NCI-H526 treated with DMSO at 0.1 percent for 48 hours (cell line): ENCODE data around the gene ZNF414.

Experiments
- DNase-seq: peaks from one replicate; lab custom pipeline; 2025; lab: John Stamatoyannopoulos, UW

ZNF414 gene

DNA sequence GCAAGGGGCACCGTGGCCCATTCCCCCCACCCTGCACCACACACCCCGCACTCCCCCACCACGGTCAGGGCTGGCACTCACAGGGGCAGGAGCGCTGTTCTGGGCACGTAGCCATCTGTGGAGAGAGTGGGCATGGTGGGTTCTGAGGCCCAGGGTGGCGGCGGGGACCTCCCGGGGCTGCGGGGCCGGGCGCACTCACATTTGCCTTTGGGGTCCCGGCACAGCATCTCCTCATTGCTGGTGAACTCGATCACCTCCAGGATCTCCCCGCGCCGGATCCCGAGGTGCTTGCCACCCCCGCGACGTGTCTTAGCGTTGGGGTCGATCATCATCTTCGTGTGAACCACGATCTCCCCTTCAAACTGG, 23.6 kb downstream of the ZNF414 start:
- DNase-seq: no peak

- no peak for DNase-seq
Measured at GRCh38 chr19:8489561-8490394, 24.2 kb downstream of the ZNF414 start.

- no peak for DNase-seq
Measured at GRCh38 chr19:8488365-8488764, 25.6 kb downstream of the ZNF414 start.

DNA sequence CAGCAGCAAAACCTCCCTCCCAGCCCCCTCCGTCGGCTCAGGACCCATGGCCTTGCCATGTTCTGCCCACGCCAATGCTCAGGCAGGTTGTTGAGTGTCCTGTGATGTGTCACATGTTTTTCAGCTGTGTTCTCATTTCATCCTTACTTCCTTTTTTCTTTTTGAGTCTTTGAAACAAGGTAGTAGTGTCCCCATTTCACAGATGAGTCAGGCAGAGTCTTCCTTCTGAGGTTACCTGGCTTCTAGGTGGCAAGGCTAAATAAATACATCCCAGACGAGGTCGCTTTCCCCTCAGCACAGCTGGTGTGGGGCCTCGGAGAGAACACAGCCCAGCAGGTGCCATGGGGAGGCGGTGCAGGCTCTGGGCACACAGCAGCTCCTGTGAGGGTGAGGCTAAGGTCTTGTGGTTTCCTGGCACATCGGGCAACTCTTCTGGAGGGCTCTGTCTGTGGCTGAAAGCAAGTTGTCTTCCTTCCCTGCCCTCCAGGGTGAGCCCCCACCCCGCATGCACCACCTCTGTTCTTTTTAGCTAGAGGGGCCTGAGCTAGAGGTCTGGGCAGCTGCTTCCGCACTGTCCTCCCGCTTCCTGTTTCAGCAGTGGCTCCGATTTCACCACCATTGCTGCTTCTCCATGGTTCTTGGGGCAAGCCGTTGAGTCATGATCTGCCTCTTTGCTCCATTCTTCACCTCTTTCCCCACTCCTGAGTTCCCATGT, 26.7 kb downstream of the ZNF414 start:
- no peak for DNase-seq

DNA sequence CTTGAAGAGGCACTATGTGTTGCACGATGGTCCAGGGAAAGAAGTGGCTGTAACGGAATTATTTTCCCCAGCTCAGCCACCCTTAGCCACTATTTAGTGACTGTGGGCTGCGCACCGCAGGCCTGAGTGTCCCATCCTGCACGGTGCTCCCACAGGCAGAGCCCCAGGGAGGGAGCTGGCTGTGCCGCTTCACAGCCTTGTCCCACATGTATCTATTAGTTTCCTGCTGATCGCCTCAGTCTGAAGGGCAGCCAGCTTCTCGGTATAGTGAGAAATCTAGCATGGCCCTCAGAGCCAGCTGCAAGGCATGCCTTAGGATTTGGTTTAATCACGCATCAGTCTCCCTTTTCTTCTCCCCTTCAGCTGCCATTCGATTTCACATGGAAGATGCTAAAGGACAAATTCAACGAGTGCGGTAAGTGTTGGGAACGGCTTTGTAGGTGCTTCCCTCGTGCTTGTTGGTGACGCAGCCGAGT, 27.3 kb downstream of the ZNF414 start:
- no peak for DNase-seq

DNA sequence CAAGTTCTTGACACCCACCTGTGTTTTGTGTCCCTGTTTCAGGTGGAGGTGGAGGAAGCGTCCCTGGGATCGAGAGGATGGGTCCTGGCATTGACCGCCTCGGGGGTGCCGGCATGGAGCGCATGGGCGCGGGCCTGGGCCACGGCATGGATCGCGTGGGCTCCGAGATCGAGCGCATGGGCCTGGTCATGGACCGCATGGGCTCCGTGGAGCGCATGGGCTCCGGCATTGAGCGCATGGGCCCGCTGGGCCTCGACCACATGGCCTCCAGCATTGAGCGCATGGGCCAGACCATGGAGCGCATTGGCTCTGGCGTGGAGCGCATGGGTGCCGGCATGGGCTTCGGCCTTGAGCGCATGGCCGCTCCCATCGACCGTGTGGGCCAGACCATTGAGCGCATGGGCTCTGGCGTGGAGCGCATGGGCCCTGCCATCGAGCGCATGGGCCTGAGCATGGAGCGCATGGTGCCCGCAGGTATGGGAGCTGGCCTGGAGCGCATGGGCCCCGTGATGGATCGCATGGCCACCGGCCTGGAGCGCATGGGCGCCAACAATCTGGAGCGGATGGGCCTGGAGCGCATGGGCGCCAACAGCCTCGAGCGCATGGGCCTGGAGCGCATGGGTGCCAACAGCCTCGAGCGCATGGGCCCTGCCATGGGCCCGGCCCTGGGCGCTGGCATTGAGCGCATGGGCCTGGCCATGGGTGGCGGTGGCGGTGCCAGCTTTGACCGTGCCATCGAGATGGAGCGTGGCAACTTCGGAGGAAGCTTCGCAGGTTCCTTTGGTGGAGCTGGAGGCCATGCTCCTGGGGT, 28.2 kb downstream of the ZNF414 start:
- no peak for DNase-seq

DNA sequence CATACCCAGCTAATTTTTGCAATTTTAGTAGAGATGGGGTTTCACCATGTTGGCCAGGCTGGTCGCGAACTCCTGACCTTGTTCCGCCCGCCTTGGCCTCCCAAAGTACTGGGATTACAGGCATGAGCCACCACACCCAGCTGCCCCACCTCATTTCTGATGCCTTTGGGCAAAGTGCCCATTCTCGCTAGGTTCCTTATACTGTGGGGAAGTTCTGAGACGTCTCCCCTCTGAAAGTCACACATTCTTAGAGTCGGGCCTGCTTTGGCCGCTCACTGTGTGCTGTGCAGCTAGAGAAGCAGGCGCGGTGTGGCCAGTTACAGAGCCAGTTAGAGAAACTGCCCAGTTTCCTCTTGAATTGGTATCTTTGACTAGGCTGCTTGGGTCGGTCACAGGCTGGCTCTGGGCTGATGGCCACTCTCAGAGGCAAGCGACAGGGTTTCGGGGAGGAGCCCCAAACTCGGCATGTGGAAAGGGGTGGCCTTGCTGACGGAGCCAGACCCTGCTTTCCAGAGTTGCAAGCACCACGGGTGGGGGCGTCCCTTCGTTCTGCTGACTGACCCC, 29.6 kb downstream of the ZNF414 start:
- no peak for DNase-seq

GRCh38 chr19:8483165-8483564, 30.8 kb downstream of the ZNF414 start:
- DNase-seq: no peak

DNA sequence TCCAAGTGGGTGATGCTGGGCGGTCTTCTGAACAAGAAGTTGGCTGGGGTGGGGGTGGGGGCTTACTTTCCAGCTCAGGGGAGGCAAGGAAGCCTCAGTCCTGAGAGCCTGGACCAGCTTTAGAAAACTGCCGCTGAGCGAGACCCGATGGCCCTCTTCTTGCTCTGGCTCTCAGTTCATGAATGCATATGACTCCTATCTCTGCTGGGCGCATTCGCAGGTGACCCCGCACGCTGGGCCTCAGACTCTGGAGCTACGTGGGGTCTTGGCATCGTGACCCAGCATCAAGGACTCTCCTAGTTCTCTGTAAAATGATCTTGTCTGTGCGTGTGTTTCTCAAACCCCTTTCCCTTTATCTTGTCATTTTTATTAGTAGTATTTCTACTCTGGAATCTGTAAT, 31.3 kb downstream of the ZNF414 start:
- DNase-seq: no peak

DNA sequence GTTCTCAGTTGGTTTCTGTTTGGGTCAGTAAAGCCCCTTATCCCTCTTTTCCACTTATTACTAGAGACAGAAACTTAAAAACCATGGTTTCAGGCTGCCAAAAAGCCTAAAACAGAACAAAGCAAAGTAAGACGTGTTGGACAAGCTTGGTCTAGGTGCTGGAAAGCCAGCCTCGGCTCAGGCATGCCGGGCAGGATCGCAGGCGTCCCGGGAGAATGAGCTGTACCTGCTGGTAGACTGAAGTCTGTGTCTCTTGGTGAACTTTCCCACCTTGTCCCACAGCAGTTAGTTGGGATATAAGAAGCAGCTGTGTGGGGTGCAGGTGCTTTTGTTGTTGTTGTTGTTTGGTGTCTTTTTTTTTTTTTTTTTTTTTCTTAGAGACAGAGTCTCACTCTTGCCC, 32.4 kb downstream of the ZNF414 start:
- no peak for DNase-seq

DNA sequence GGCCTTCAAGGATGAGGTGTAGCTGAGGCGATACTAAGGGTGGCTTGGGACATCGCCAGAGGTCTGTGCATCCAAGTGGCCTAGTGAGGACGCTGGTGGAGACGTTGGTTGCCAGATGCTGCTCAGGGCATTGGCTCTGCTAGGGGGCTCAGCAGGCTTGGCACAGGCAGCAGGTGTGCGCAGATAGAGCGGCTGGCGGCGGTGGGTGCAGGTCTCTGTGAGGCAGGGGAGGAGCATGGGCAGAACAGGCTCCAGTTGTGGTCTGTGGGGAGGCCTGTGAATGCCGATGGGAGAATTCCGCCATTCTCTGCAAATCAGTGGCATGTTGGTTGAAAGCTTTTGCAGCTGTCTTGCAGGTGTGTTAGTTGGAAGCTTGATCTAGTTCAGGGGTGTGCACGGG, 32.8 kb downstream of the ZNF414 start:
- DNase-seq: no peak

DNA sequence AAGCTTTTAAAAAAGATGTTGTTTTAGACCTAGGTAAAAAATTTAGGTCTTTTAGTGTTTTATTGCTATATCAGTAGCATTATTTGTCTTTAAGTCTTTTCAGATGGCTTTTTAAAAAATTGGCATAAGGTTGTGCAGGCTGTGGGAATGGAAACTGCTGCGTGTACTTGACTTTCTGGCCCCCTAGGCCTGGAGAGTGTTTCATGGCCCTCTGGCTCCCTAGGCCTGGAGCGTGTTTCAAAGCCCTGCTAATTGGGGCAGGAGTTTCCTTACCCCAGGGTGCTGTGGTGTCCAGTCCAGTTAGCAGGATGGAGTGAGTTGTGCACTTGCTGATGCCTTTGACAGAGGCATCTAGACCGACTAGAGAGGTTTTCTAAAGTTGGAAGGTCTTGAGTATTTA, 35.4 kb downstream of the ZNF414 start:
- no peak for DNase-seq

DNA sequence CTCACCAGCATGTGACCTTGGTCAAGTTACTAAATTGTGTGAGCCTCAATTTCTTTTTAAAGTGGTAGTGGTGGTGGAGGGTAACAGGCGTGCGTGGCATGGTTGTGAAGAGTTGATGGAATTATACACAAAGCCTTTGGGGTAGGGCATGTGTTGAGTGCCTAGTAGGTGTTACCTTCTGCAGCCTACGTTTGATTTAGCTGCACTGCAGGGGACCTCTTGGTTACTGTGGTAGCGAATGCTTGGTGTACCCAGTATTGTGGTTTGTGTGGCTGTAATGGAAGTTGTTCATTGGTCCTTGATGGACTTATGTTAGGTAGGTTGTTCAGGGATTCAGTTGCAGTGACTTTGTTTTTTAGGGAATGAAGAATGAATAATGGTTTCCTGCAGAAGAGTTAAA, 36.1 kb downstream of the ZNF414 start:
- no peak for DNase-seq

- no peak for DNase-seq
Measured at GRCh38 chr19:8476524-8476923, 37.4 kb downstream of the ZNF414 start.

DNA sequence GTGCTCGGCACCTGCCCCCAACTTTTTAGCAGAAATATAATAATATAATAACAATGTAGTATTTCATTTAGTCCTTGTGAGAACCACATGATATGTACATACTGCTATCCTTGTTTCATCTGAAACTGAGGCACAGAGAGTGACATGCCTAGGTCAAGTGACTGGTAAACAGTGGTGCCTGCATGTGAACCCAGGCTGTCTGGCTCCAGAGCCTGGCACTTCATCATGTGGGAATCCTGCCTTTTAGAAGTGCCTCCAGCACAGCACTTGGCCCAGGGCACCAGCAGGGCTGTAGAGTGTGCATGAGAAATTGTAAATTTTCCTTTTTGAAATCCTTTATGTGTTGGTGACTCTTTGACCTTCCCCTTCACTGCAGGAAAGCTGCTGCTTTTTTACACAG, 39.0 kb downstream of the ZNF414 start:
- no peak for DNase-seq

DNA sequence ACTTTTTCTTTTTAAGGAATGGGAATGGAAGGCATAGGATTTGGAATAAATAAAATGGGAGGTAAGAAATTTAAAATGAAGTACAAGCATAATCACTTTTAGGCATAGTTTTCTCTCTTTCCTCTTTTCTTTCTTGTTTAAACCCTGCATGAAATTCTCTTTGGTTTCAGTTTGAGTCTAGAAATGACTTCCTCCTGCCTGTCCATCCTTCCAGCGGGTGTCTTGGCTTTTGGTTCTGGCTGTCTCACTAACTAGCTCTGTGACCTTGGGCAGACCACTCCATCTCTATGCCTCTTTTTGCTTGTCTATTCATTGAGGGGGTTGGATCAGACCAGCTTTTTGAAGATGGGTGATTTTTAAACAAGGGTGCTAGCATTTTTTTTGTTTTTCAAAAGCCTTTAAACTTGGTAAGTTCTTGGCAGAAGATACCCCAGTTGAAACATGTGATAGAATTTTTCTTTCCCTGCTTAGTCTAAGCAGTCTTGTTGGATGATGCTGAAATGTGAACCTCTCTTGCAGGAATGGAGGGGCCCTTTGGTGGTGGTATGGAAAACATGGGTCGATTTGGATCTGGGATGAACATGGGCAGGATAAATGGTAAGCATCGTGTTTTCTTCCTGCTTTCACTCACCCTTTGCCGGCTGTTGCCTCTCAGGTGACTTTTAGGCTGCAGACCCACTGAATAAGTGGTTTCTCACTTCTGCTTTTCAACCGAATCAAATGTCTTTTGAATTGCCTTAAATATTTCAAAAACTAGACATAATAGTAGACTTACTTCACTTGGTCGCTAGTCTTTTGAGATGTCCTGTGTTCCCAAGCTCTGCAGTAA, 40.1 kb downstream of the ZNF414 start:
- DNase-seq: no peak

- no peak for DNase-seq
Measured at GRCh38 chr19:8469613-8470368, 44.2 kb downstream of the ZNF414 start.

GRCh38 chr19:8468761-8469373, 45.1 kb downstream of the ZNF414 start:
- DNase-seq: no peak

- DNase-seq: no peak
Measured at GRCh38 chr19:8468124-8468523, 45.8 kb downstream of the ZNF414 start.

GRCh38 chr19:8466018-8466417, 47.9 kb downstream of the ZNF414 start:
- DNase-seq: no peak
